NCI-H774 (cell line): Measurements from ENCODE around the gene HOTAIR.
A peak's percentile ranks its signal among the peaks of the same experiment; 100 is the strongest.

Experiments used
- DNase-seq: peaks from one replicate; lab custom pipeline; 2025; lab: John Stamatoyannopoulos, UW

HOTAIR gene

GRCh38 chr12:53999559-54000115 is 24.9 kb upstream of the HOTAIR start:
- DNase-seq = no peak

DNA sequence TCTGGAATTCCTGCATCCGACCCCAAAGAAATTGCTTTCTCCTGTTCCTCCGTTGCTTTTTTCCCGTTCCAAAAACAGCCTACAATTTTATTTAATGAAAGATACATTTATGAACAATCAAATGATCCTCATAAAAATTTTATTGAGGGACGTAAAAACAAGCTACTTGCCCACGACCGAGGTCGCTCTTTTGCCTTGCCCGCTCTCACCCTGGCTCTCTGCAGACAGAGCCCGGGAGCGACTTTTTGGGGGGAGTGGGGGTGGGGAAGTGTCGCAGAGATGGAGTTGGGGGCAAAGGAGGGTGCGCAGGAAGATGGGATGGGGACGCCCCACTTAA is 24.1 kb upstream of the HOTAIR start:
- no peak for DNase-seq

DNA sequence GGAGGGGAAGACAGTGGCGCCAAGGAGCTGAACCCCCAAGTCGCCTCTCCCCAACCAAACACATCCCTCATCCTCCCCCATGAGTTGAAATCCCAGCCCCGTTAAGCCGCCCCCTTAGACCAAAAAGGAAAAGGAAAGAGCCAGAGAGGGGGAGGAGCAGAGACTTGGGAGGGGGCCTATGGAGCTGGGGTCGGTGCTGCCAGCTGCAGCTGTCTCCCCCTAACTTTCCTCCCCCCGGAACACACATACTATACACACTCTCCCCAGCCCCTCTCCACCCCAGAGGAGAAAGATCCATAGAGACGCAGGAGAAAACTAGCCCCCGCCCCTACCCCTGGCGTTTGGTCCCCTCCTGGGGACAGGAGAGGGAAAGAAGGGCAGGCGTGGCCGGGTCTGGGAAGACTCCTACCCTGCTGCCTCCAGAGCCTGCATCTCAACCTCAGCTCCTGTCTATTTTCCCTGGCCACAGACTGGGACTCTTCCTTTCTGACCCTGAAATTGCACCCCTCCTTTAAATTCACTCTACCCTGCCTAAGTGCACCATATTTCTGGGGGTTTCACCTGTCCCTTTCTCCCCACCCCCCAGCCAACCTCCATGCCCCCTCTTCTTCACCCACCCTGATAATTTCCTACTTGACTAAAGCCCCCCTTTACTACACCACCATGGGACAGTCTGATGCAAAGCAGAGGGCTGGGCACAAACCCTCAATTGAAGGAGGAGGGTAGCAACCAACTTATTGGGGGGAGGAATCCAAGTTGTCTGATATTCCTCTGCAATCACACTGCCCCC is 23.6 kb upstream of the HOTAIR start:
- DNase-seq = no peak

- DNase-seq = no peak
Measured at GRCh38 chr12:53997204-53998109, 22.7 kb upstream of the HOTAIR start.

- no peak for DNase-seq
Measured at GRCh38 chr12:53996240-53997203, 21.8 kb upstream of the HOTAIR start.

DNA sequence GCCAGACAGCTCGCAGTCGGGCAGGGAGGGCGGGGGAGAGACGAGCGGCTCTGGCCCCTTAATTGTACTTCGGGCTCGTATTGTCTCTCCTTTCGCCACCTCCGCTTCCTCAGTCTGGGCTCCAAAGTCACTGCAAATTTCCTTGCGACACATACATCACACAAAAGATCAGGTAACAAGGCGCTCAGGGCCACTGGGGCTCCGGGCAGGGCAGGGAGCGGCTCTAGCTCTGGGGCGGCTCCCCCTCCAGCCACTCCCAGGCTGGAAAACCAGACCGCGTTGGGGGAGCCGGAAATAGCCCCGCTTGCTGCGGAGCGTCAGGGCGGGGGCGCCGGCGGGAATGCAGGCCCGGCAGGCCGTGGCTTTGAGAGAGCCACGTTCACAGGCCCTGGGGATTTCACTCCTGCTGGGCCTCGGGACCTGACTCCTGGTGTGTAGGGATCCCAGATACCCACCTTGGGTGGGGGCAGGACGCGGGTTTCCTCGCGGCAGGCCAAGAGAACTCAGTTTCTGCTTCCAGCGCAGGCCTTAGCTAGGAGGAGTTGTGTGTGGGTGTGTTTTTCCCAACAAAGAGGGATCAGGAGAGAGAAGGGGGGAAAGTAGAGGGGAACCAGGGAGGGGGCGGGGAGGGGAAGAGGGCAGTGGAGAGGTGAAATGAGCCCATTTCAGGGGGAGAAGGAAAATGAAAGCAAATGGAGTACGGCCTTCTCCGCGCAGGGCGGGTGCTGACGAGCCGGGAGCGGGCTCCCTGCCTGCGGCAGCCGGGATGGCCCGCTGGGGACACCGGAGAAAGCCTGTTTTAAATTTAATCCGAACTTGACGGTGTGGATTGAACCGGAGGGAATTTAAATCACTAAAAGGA is 20.9 kb upstream of the HOTAIR start:
- peak; percentile 79 for DNase-seq

- no peak for DNase-seq
Measured at GRCh38 chr12:53995002-53995377, 20.2 kb upstream of the HOTAIR start.

DNA sequence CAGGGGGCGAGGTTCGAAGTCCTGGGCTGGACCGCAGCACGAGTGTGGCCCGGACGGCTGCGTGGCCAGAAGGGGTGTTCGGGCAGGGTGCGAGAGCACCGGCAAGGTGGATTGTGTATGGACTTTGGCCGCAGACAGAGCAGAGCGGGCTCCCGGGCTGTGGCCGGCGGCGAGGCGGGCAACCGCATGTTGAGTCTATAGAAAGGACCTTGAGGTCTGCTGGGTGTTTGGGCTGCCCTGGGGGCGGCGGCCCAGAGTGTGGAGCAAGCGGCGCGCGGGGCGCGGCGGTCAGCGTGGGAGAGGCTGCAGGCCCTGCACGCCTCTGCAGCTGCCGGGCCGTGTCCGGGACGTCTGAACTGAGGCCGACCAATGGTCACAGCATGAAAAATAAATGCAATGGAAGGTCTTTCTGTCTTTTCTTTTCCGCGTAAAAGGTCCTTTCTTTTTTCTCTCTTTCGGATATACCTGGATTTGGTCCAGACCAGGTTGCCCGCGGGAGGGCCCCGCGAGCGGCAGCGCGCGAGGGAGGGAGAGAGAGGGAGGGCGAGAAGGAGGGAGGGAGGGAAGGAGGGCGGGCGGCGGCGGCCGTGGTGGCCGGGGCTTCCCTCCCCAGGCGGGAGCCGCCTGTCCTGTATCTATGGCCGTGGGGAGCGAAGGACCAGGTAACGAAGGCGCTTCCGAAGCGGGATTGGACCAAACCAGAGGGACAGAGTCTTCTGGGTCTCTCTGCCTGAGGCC is 19.7 kb upstream of the HOTAIR start:
- DNase-seq = peak; percentile 49

GRCh38 chr12:53994009-53994263 is 19.2 kb upstream of the HOTAIR start:
- DNase-seq = no peak

DNA sequence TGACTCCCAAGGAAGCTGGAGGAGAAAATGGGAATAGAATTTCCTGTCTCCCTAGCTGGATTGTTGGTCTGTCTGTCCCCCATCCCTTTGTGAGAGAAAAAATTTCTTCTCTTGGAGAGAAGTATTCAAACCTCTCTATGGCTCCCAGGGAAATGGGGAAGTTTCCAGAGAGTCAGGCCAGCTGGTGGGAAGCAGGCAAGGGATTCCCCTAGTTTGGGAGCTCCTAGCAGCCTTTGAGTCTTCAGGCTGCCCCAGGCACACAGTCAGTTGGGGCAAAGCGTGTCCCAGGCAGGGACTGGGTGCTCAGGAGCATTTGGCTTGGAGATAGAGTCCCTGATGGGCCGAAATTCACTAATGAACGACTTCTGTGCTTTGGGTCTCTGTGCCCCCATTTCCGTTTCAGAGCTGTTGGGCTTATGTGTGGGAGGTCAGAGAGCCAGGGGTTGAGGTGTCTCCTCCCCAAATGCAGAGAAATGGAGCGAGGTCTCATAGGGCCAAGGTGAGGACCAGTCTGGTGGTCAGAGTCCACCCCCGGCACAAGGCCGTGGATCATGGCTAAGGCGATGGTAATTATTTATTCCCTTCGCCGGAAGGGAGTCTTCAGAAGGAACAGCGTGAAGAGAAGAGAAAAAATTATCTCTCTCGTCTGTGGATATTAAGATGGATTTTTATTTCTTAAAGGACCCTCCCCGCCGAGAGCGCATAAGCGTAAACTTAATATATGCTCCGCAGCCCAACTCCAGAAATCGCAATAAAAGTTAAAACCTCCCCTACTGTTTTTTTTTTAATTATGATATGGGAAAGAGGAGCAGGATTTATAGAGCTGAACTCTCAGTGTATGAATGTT is 18.6 kb upstream of the HOTAIR start:
- DNase-seq = no peak

DNA sequence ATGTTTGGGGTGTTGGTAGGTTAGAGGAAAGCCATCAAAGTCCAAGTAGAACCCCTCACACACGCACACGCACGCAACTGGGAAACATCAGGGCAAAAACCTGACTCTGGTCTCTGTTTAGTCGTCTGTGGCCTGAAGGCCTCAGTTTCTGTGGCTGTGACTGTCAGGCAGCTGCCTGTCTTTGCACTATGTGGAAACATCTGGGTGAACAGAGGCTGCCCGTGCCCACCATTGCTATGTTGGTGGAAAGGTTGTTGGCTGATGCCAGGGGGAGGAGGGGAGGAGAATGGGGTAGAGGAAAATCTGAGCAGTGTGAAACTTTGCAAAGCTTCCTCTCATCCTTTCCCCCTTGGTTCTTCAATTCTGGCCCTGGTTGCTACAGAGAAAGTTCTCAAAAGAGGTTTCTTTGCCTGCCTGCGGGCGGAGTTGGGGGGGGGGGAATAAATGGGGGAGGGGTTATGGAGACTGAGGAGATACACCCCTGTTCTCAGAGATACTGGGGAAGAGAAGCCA is 17.7 kb upstream of the HOTAIR start:
- DNase-seq = no peak

GRCh38 chr12:53991077-53991460 is 16.3 kb upstream of the HOTAIR start:
- no peak for DNase-seq

DNA sequence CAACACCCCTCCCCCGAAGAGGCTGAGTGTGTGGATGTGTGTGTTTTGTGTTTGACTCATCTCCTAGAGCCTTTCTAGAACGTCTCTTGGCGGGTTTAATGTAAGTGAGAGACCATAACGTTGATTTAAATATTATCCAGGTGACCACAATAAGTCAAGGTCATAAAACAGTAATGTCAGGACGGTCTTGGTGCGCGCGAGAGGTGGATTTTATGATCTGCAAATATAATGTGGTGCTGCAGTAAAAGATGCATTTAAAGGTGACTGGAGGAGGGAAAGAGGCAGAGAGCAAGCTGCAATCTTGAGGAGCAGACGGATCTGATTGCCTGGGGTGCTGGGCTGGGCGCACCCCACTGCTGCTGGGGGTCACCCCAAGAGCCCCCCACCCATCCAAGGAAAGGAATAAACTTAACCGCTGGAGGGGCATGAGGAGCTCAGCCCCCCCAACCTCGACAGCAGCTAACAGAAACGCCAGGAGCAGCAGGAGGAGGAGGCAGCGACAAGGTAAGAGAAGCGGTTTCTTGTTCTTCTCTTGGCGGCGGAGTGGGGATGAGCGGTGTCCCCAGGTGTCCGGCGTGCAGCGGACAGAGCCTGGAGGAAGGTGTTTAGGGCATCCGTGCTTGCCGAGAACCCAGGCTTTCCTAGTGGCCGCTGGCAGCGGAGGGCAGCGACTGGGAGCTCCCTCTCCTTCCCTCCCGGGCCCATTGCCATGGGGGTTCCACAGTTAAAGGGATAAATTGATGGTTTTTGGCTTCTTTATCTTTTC is 15.7 kb upstream of the HOTAIR start:
- no peak for DNase-seq

GRCh38 chr12:53989227-53990113 is 14.7 kb upstream of the HOTAIR start:
- DNase-seq = peak; percentile 31

GRCh38 chr12:53988541-53989226 is 13.9 kb upstream of the HOTAIR start:
- DNase-seq = no peak

DNA sequence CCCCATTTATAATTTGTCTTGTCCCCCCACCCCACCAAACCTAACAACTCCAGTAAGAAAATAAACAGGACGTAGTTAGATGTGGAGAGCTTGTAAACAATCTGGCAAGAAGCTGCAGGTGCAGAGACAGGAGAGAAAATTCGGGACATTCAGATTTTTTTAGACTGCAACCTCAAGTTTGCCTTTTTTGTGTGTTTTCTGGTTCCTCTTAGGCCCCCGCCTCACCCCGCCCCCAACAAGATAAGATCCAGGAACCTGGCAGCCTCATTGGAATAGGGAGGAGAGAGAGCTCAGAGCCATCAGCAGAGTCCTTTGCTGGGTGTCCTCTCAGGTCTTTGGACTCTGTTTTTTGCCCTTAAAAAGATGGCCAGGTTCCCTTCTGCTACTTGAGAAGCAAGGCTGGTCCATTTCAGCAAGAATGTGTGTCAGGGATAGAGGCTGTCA is 13.1 kb upstream of the HOTAIR start:
- DNase-seq = no peak
